ENCODE measurements around the gene CD34.

CD34 gene

GRCh38 chr1:207853372-207853757 lies 57.6 kb downstream of the CD34 start:
- no peak for DNase-seq (ENCODE audit: low spot score)

DNA sequence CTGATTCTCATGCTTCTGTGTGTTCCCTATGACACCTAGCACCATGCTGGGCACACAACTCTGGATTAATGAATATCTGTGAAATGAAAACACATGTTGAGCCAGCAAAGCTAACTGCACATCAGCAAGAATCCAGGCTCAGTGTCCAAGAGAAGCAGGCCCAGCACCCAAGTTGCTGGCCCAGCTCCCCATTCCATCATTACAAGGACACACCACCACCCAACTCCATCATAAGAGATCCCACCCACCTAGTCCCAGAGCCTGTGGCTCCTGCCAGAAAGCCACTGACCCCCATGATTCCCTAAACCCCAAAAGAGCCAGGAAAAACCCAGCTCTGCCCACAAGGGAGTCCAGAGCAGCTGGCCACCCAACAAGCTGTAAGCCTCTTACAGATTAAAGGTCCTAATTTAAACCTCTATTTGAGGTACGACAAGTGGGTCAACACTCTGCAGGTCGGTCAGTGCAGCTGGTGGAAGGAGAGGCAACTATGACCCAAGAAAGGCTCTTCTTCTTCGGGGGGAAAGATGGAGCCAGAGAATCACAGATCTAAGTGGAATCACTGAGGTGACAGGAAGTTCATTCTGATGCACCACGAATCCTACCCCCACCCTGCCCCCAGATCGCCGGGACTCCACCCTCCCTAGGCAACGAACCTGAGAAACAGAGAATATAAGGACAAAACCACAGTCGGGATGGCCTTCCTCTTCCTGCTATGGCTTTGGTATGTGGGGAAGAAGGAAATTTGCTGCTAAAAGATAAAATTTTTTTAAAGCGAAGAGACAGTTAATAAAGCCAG lies 58.2 kb downstream of the CD34 start:
- no peak for DNase-seq (ENCODE audit: low spot score)

GRCh38 chr1:207851696-207852095 lies 59.2 kb downstream of the CD34 start:
- DNase-seq (ENCODE audit: low spot score), result no peak

DNA sequence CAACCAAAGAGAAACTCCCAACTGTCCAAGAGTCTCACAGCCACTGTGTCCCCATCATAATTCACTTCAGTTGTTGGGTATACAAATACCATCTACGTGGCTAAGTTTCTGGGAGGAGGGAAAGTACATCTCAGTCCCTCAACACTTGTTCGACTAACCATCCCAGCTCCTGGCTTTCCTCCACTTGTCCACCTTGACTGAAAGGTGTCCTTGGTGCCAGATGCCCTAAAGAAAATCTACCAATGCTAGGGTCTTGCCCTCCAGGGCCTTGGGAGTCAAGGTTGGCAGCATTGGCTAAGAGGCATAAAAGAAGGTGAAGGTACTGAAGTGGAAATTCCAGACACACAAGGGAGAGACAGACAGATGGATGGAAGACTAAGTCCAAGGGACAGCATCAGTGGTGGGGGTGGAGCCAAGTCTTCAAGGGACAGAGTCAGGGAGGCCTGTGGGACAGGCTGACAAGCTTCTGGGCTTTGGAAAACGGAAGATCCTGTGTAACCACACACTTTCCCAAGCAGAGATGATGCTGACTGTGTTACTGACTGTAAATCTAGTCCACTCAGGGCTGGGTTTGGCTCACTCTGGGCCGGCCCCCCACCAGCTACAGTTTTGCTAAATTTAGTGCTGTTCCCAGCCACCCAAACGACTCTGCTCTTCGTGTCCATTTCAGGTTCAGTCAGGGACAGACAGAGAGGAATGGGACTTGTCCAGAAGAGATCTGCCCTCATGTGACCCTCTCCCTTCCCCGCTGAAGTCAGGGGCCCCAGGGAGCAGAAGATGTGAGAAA lies 60.1 kb downstream of the CD34 start:
- DNase-seq (ENCODE audit: low spot score), result no peak

GRCh38 chr1:207849646-207850045 lies 61.3 kb downstream of the CD34 start:
- no peak for DNase-seq (ENCODE audit: low spot score)

GRCh38 chr1:207849016-207849415 lies 61.9 kb downstream of the CD34 start:
- DNase-seq (ENCODE audit: low spot score), result no peak

GRCh38 chr1:207848234-207848633 lies 62.7 kb downstream of the CD34 start:
- DNase-seq (ENCODE audit: low spot score), result no peak

GRCh38 chr1:207847116-207847515 lies 63.8 kb downstream of the CD34 start:
- no peak for DNase-seq (ENCODE audit: low spot score)

- no peak for DNase-seq (ENCODE audit: low spot score)
Measured at GRCh38 chr1:207845109-207845508, 65.8 kb downstream of the CD34 start.

DNA sequence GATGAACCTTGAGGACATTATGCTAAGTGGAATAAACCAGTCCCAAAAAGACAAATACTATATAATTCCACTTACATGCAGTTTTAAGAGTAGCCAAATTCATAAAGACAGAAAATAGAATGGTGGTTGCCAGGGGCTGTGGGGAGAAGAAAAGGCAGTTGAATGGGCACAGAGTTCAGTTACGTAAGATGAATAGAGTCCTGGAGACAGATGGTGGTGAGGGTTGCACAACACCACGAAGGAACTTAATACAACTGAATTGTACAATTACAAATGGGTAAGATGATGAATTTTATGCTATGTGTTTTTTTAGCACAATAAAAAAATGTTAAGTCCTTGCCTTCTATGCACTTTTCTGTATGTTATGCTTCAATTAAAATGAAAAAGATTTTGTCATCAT lies 66.6 kb downstream of the CD34 start:
- DNase-seq (ENCODE audit: low spot score), result no peak

DNA sequence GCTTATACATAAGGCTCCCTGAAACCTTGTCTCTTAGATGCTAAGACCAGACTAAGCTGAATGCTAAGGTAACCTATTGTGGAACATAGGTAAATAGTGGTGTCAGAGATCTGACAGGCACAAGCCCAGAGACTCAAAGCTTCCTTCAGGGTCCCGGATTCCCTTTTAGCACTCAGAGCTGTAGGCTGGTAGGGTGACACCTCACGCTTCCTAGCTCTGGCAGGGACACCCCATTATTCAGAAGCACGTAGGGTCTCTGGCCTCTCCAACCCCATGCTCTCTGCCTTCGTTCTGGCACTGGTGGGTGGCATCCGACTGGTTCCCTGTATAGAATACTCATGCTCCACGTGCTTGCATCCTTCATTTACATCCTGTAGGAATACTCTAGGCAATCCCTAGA lies 68.4 kb downstream of the CD34 start:
- DNase-seq (ENCODE audit: low spot score), result no peak

DNA sequence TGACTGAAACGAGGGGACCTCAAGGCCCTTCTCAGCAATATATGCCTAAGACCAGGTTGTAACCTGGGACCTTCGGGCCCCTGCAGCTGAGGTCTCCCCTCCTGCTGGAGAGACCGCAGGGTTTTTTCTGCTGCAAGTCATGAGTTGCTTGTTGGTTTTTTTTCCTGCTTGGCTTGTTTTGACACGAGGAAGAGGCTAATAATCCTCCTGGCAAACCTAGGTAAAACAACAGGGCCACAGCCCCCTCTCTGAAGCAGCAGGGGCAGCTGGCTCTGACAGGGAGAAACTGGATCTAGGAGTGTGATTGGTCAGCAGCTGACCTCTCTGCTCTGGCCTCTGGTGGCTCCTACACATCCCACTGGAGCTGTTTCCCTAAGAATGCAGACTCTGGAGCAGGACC lies 69.0 kb downstream of the CD34 start:
- no peak for DNase-seq (ENCODE audit: low spot score)

DNA sequence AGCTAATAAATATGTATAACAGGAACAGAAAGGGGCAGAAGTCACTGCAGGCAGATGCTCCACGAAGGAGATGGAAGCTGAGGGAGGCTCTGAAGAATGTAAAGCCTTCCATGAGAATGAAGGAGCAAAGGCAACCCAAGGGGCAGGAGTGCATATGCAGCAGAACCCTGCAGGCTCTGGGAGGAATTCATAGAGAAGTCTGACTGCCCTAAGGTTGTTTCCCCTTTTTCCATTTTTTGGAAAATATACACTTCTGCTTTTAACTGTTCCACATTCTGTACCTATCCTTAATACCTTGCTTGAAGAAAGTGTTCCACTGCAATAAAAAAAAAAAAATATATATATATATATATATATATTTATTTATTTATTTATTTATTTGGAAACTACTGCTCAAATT lies 69.6 kb downstream of the CD34 start:
- no peak for DNase-seq (ENCODE audit: low spot score)

DNA sequence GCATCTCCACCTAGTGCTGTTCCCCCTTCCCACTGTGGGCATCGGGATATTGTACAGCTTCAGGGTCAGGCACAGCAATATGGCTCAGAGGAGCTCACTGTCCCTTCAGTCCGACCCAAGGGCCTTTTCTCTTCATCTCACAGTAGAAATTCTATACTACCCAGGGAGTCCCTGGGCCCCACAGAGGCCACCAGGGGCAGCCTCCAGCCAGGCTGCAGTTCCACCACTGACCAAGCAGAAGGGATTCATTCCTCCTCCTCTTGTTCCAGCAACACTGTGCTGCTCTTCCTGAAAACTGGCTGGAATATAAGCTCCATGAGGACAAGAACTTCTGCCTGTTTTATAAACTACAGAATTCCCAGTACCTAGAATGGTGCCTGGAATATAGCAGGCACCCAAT lies 70.5 kb downstream of the CD34 start:
- no peak for DNase-seq (ENCODE audit: low spot score)

DNA sequence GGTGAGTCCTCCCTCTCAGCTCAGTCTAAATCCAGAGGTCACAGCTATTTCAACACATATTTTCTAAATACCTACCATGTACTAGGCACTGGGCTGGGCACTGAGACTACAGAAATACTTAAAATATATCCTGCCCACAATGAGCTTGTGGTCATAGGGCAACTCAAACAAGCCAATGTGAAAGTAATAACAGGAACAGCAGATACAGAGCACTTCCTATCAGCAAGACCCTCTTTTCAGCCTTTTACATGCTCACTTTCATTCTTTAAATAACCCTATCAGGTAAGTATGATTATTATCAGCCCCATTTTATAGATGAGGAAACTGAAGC lies 71.9 kb downstream of the CD34 start:
- no peak for DNase-seq (ENCODE audit: low spot score)

- no peak for DNase-seq (ENCODE audit: low spot score)
Measured at GRCh38 chr1:207838156-207839082, 72.5 kb downstream of the CD34 start.

DNA sequence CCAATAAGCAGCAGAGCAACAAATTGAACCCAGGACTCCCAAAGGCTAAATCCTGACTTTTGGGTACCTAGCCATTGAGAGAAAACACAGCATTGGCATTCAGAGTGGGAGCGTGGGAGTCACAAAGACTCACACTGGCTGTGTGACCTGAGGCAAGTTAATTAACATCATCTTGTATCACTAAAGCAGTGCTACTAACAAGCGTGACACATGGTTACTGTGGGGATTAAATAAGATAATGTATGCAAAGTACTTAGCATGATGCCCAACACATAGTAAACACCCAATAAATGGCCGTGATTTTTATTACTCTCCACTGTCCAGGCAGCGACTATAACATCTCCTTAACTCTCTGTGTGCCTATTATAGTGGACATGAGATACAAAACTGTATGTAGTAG lies 73.3 kb downstream of the CD34 start:
- DNase-seq (ENCODE audit: low spot score), result no peak

GRCh38 chr1:207836591-207837347 lies 74.2 kb downstream of the CD34 start:
- no peak for DNase-seq (ENCODE audit: low spot score)

DNA sequence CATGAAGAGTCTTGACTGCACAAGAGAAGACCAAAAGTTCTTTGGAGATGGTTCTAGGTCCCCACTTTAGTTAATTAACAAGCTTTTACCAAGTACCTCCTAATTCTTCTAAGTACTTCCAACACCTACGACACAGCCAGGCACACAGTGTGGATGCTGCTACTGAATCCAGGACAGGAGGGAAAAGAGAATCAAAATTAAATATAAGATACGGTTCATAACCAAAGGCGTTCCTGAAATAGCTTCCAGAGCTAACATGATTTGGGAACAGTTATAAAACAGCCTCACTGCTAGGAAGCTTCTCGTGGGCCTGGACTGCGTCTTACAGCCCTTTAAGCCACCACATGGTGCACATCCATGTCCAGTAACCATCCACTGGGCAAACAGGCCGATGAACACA lies 75.0 kb downstream of the CD34 start:
- no peak for DNase-seq (ENCODE audit: low spot score)

GRCh38 chr1:207833956-207834660 lies 76.8 kb downstream of the CD34 start:
- DNase-seq (ENCODE audit: low spot score), result no peak

GRCh38 chr1:207833381-207833780 lies 77.5 kb downstream of the CD34 start:
- no peak for DNase-seq (ENCODE audit: low spot score)

All from NAMALWA (cell line).